Neural progenitor cell (in vitro differentiated cells): ENCODE measurements around the gene WDR45B.

ENCODE experiments used
- CTCF ChIP-seq: fragments of 200-600 bp; sonication (generic); IDR thresholded peaks from 2 replicates; pipeline ENCODE4 v1.5.1; 2017; ENCODE audit warnings: antibody characterized with exemption, mild to moderate bottlenecking
- EZH2 ChIP-seq: fragments of 200-600 bp; sonication (generic); IDR thresholded peaks from 2 replicates; pipeline ENCODE4 v1.6.1; 2017; ENCODE audit warnings: antibody characterized with exemption, mild to moderate bottlenecking, moderate library complexity
- EZH2phosphoT487 ChIP-seq: fragments of 200-600 bp; sonication (generic); IDR thresholded peaks from 2 replicates; pipeline ENCODE4 v1.6.1; 2017; ENCODE audit warnings: antibody characterized with exemption

- TF ChIP-seq CTCF = no peak
- TF ChIP-seq EZH2 = no peak
- no peak for TF ChIP-seq EZH2phosphoT487
Observed at GRCh38 chr17:82645516-82645915, 2.7 kb downstream of the WDR45B start.
